ENCODE results near the gene PLEKHN1. TPM values are rescaled to one million over a fixed set of nuclear protein-coding genes. Genes with fewer than 3 reads are reported as not detected.
A peak's percentile ranks its signal among the peaks of the same experiment; 100 is the strongest.

PLEKHN1 gene
- total RNA-seq, 1 donor from 2014 or later = 6.3 TPM

- DNase-seq = no peak
Measured at GRCh38 chr1:930633-931138, 35.6 kb upstream of the PLEKHN1 start.

- no peak for DNase-seq
Measured at GRCh38 chr1:931380-932172, 34.7 kb upstream of the PLEKHN1 start.

- no peak for DNase-seq
Measured at GRCh38 chr1:932173-932510, 34.1 kb upstream of the PLEKHN1 start.

GRCh38 chr1:932776-933602 is 33.3 kb upstream of the PLEKHN1 start:
- DNase-seq = no peak

- no peak for DNase-seq
Measured at GRCh38 chr1:933603-933940, 32.7 kb upstream of the PLEKHN1 start.

- DNase-seq = no peak
Measured at GRCh38 chr1:934991-935750, 31.1 kb upstream of the PLEKHN1 start.

- DNase-seq = peak; percentile 81
Measured at GRCh38 chr1:935751-936231, 30.5 kb upstream of the PLEKHN1 start.

GRCh38 chr1:936348-937264 is 29.7 kb upstream of the PLEKHN1 start:
- DNase-seq = no peak

- DNase-seq = no peak
Measured at GRCh38 chr1:937521-937920, 28.8 kb upstream of the PLEKHN1 start.

- DNase-seq = no peak
Measured at GRCh38 chr1:938088-938683, 28.1 kb upstream of the PLEKHN1 start.

GRCh38 chr1:938711-939489 is 27.4 kb upstream of the PLEKHN1 start:
- no peak for DNase-seq

- no peak for DNase-seq
Measured at GRCh38 chr1:939511-940106, 26.7 kb upstream of the PLEKHN1 start.

GRCh38 chr1:940107-941014 is 25.9 kb upstream of the PLEKHN1 start:
- DNase-seq = peak; percentile 86

- no peak for DNase-seq
Measured at GRCh38 chr1:941015-941587, 25.2 kb upstream of the PLEKHN1 start.

- DNase-seq = peak; percentile 85
Measured at GRCh38 chr1:941588-942383, 24.5 kb upstream of the PLEKHN1 start.

- no peak for DNase-seq
Measured at GRCh38 chr1:942411-942821, 23.9 kb upstream of the PLEKHN1 start.

- DNase-seq = peak; percentile 54
Measured at GRCh38 chr1:942864-943533, 23.3 kb upstream of the PLEKHN1 start.
